Measurements from ENCODE around the gene PWP2. TPM values are rescaled to one million over a fixed set of nuclear protein-coding genes. Genes with fewer than 3 reads are reported as not detected.
"Not testable (repeated sequence)": the region's sequence is repeated elsewhere in the genome, so short reads cannot be mapped to it uniquely, and the experiment has no call there.

The PWP2 gene
- 1 to 10 TPM; 4.6 to 8.4 TPM for total RNA-seq
- under 1 TPM; 0.66 to 0.85 TPM for polyA plus RNA-seq

- peak within 1 kb of the TSS in 1 of 3 donors; percentile 25 for H3K4me3 ChIP-seq (ENCODE audit: low read depth in 1 of 3, low read length in 3 of 3)
- H3K9me3 ChIP-seq (ENCODE audit: control insufficient read depth in 4 of 4, low read length in 3 of 4); H3K4me1 ChIP-seq (ENCODE audit: control insufficient read depth in 4 of 4, insufficient read depth in 4 of 4, low read length in 3 of 4); H3K27me3 ChIP-seq (ENCODE audit: control insufficient read depth in 4 of 4, insufficient read depth in 4 of 4, low read length in 3 of 4); H3K9ac ChIP-seq (ENCODE audit: low read depth in 1 of 2, low read length in 2 of 2); H3K27ac ChIP-seq (ENCODE audit: low read depth in 1 of 2, low read length in 2 of 2); DNase-seq (ENCODE audit: low spot score); H3K36me3 ChIP-seq (ENCODE audit: control insufficient read depth in 4 of 4, insufficient read depth in 3 of 4, low read depth in 1 of 4, low read length in 3 of 4): not testable (repeated sequence)
- WGBS, result under 1% methylated on average over 21 of the region's 66 CpGs
Observed at GRCh38 chr21:44107026-44107501, at the start of gene PWP2. PWP2 (plus strand) TSS chr21:44107399; CDS start chr21:44107417, 18 bp downstream.

GRCh38 chr21:44057960-44058651 lies 49.1 kb upstream of the PWP2 start:
- Histone ChIP-seq H3K36me3 (ENCODE audit: control insufficient read depth in 4 of 4, insufficient read depth in 3 of 4, low read depth in 1 of 4, low read length in 3 of 4) (peaks cover 2 to 31% (median 24%) of the 10 kb centered on the region in 4 donors), H3K27me3 (ENCODE audit: control insufficient read depth in 4 of 4, insufficient read depth in 4 of 4, low read length in 3 of 4) (no peaks in the 10 kb centered on the region), H3K4me1 (ENCODE audit: control insufficient read depth in 4 of 4, insufficient read depth in 4 of 4, low read length in 3 of 4) (no peaks in the 10 kb centered on the region), H3K4me3 (ENCODE audit: low read depth in 1 of 3, low read length in 3 of 3) (no peak overlapping the region), H3K27ac (ENCODE audit: low read depth in 1 of 2, low read length in 2 of 2) (no peak overlapping the region), H3K9me3 (ENCODE audit: control insufficient read depth in 4 of 4, low read length in 3 of 4) (no peaks in the 10 kb centered on the region), H3K9ac (ENCODE audit: low read depth in 1 of 2, low read length in 2 of 2) (no peak overlapping the region)
- WGBS, result 95% methylated on average over 15 of the region's 15 CpGs
- DNase-seq (ENCODE audit: low spot score), result no peak
- no peak for TF ChIP-seq HNF4A (conservative IDR thresholded peaks at IDR 0.05)

GRCh38 chr21:44058652-44058964 lies 48.6 kb upstream of the PWP2 start:
- no peak for DNase-seq (ENCODE audit: low spot score)
- H3K36me3 ChIP-seq (ENCODE audit: control insufficient read depth in 4 of 4, insufficient read depth in 3 of 4, low read depth in 1 of 4, low read length in 3 of 4), result peaks cover 2 to 32% (median 27%) of the 10 kb centered on the region in 4 donors
- no peaks in the 10 kb centered on the region for H3K4me1 ChIP-seq (ENCODE audit: control insufficient read depth in 4 of 4, insufficient read depth in 4 of 4, low read length in 3 of 4)
- H3K9me3 ChIP-seq (ENCODE audit: control insufficient read depth in 4 of 4, low read length in 3 of 4), result no peaks in the 10 kb centered on the region
- WGBS, result 97% methylated on average over 12 of the region's 12 CpGs
- no peak overlapping the region for H3K4me3 ChIP-seq (ENCODE audit: low read depth in 1 of 3, low read length in 3 of 3)
- H3K27ac ChIP-seq (ENCODE audit: low read depth in 1 of 2, low read length in 2 of 2), result no peak overlapping the region
- TF ChIP-seq RAD21 (IDR thresholded peaks at IDR 0.05) (no peak), TAF1 (conservative IDR thresholded peaks at IDR 0.05) (no peak), YY1 (IDR thresholded peaks at IDR 0.05) (no peak), JUND (IDR thresholded peaks at IDR 0.05) (no peak), FOXA2 (IDR thresholded peaks at IDR 0.05) (no peak), HNF4A (conservative IDR thresholded peaks at IDR 0.05) (no peak), ZBTB33 (IDR thresholded peaks at IDR 0.05) (no peak), CTCF (IDR thresholded peaks at IDR 0.05; ENCODE audit: low read depth, low read length, missing input control) (no peak), MAX (IDR thresholded peaks at IDR 0.05) (no peak), EGR1 (IDR thresholded peaks at IDR 0.05; ENCODE audit: low read depth in 2 of 2) (no peak), GABPA (IDR thresholded peaks at IDR 0.05 in 1 of 2, conservative IDR thresholded peaks at IDR 0.05 in 1 of 2) (no peak), RXRA (IDR thresholded peaks at IDR 0.05) (no peak), NR2F2 (IDR thresholded peaks at IDR 0.05) (no peak)
- no peaks in the 10 kb centered on the region for H3K27me3 ChIP-seq (ENCODE audit: control insufficient read depth in 4 of 4, insufficient read depth in 4 of 4, low read length in 3 of 4)
- no peak overlapping the region for H3K9ac ChIP-seq (ENCODE audit: low read depth in 1 of 2, low read length in 2 of 2)

All from liver (tissue), 9 donors.